GM19372 (cell line): Measurements from ENCODE around the gene MCEMP1.

Experiments used
- ATAC-seq: cut with Tn5 transposase; IDR thresholded peaks from one replicate; pipeline ENCODE4 v1.9.1; 2021; ENCODE audit warnings: mild to moderate bottlenecking, low read depth, moderate library complexity; ENCODE audit not compliant: unreplicated experiment

The MCEMP1 gene

DNA sequence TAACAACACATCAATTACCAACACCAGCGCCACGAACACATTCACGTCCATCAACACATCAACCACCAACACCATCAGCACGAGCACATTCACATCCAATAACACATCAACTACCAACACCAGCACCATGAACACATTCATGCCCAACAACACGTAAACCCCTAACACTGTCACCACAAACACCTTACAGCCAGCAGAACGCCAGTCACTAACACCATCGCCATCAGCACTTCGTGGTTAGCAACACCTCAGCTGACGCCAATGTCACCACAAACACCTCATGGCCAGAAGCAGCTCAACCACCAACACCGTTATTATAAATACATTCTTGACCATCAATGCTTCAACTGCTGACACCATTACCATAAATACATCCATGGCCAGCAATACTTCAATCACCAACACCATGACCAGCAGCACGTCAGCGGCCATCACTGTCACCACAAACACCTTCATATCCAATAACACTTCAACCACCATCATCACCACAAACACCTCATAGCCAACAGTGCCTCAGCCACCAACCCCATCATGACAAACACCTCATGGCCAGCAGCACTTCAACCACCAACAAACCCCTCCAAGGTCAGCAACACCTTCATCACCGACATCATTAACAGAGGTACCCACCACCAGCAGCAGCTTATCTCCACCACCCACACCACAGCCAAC lies 15.7 kb downstream of the MCEMP1 start:
- no peak for ATAC-seq

DNA sequence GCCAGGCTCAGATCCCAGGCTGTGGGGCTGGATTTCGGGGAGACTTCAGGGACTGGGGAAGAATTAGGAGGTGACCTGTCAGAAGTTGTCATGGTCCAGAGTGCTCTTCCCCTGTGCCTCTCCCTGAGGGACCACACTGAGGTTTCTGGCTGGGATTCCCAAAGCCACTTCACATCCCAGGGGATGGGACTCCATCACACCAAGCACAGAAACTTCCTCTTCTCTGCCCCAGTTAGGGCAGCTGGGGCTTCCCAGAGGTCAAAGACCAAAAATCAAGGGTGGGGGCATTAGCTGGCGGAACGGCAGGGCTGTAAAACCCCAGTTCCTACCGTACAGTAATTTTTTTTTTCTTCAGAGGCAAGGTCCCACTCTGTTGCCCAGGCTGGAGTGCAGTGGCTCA lies 17.6 kb downstream of the MCEMP1 start:
- no peak for ATAC-seq

DNA sequence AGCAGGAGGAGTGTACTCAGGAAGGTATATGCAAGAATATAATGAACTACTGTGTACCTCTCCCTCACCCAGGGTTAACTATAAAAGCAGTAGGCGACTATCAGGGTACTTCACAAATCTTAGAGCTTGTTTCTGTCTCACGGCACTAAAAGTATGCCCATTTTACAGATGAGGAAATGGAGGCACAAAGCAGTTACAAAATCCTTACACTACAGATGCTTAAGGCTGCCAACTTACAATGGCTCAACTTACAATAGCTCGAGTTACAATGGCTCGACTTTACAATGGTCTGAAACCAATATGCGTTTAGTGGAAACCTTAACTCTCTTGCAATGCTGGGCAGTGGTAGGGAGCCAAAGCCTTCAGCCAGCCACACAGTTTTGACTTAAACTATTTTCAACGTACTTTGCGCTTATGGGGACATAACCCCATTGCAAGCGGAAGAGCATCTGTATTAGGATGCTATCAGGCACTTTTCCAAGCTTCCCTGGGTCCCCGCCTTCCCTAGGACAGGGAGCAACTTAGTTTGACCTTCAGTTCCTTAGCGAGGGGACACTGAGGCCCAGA lies 20.9 kb downstream of the MCEMP1 start:
- ATAC-seq, result no peak

DNA sequence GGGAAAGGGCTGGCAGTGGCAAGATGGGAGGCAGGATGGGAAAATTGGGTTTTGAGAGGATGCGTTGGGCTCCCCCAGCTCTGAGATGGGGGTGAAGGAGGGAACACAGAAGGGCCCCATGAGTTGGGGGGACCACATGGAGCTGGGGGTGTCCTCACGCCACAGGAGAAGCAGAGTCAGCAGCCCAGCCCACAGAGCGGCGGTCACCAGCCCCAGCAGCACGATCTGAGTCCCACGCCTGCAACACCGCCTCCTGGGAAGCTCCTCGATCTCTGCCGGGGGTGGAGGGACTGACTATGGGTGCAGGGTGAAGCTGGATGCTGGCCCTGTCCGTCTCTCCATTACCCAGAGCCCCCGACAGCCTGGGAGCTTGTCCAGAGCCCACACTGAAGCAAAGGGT lies 21.7 kb downstream of the MCEMP1 start:
- no peak for ATAC-seq

DNA sequence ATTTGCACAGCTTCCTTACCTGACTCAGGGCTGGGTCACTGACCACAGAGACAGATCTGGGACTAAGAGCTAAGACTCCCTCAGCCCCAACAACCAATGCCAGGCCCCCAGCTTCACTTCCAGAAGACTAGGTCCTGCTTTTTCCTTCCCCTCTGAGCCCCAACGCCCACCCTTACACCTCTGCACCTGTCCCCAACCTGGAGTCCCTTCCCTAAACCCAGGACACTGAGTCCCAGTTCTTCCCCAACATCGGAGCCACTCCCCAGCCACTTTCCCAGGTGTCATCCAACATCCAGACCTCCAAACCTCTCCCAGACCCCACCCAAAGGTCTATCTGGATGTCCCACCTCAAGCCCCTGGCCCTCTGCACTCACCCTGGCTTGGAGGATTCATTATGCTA lies 22.1 kb downstream of the MCEMP1 start:
- ATAC-seq, result no peak

DNA sequence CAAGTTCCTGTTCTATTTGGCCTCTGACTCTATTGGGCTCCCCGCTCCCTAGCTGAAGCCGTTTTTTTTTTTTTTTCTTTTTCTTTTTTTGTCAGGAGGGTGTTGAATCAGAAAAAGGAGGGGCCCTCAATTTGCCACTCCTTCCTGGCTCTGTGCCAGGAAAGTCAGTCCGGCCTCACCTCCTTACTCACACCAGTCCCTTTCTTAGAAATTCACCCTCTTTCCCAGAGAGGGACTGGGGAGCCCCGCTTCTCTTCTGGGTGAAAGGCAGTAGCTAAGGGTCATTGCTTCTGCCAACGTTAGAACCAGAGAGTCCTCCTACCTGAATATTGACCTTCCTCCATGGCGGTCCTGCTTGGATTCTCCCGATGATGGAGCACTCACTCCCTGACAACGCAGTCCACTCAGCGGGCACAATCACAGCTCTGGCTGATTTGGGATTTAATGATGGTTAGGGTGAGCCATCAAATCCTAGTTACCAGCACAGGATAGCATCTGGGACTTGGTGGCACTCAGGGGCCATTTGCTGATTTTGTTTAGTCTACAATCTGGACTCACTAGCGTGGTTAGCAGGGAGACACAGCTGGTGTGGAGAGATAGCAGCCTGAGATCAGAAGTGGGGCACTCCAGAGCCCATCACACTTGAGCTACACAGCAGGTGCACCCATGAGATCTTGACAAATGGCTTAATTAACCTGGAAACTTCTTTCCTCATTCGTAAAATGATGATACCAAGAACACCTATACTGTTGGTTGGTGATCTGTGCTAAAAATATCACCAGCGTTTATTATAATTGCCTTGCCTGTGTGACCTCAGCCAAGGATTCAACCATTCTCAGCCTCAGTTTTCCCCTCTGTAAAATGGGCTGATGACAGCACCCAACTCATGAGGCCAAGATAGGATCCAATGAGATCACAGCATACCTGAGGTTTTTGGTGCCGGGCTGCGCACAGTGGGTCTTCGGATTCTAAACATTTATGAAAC lies 22.8 kb downstream of the MCEMP1 start:
- no peak for ATAC-seq

DNA sequence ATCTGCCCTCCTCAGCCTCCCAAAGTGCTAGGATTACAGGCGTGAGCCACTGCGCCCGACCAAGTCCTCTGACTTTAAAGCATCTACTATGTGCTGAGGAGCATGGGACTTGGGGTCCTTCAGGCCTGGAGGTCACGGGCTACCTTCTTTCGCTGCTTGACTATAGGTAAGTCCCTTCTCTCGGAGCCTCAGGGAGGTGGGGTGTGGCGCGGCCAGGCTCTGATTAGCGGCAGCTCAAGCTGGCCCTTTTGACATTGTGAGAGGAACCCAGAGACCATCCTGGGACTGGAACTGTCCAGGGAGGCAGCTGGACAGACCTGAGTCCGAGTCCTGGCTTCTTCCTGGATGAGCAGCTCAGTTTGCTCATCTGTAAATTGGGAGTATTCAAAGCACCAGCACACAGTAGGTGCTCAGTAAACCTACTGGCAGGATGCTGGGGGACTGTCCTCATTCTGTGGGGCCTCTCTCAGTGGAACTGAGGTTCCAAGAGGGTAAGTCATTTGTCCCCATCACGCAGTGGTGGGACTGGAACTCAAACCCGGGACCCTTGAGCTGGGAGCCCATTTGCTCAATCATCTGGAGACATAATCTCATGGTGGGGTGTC lies 24.3 kb downstream of the MCEMP1 start:
- no peak for ATAC-seq

DNA sequence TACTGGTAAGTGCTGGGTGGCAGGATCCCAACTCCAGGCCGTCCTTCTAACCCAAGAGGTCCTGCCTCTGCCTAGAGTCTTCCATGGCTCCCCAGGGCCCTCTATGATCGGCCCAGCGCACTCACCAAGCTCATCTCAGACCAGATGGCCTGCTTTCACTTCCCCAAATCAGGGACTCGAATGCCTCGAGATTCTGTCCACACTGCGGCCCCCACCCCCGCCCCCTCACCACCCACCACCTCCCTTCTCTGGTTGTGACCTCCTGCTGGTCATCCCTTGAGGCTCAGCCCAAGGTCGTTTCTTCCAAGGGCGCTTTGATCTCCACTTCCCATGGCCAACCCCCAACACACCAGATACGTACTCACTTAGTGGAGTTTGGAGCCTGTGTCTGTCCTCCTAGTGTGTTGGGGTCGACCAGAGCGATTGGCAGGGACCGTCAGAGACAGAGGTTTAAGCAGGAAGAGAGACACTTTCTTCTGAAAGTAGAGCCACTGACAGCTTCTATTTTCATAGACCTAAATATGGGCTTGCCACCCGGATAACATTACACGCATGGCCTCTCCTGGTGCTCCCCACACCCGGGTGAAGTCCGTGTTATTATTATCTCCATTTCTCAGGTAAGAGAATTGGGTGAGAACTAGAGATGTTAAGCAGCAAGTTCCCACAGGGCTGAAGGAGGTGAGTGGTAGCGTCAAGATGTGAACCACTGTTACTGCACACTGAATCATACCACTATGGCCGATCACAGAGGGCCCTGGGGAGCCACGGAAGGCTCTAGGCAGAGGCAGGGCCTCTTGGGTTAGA lies 25.0 kb downstream of the MCEMP1 start, which contains the start of gene FCER2:
FCER2 (minus strand) TSS at position 478 of the 804 bp plus-strand sequence. CDS start 2,371 bp downstream, outside the sequence.
- ATAC-seq, result peak; percentile 53

DNA sequence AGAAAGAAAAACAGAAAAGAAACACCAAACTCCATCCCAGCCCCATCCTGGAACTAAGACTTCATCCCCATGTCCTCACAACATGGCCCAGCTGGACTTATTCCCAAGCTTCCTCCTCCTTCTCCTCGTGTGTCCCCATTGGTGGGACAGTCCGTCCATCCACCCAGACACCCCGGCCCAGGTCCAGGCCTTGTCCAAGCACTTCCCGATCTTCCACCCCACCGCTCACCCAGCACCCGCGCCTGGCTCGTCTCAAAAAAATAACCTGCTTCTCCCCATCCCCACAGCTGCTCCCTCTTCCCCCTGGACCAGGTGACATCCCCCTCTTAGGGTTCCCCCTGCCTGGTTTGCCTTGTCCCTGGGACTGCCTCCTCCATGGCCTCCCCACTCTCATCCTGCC lies 26.4 kb downstream of the MCEMP1 start:
- ATAC-seq, result no peak

DNA sequence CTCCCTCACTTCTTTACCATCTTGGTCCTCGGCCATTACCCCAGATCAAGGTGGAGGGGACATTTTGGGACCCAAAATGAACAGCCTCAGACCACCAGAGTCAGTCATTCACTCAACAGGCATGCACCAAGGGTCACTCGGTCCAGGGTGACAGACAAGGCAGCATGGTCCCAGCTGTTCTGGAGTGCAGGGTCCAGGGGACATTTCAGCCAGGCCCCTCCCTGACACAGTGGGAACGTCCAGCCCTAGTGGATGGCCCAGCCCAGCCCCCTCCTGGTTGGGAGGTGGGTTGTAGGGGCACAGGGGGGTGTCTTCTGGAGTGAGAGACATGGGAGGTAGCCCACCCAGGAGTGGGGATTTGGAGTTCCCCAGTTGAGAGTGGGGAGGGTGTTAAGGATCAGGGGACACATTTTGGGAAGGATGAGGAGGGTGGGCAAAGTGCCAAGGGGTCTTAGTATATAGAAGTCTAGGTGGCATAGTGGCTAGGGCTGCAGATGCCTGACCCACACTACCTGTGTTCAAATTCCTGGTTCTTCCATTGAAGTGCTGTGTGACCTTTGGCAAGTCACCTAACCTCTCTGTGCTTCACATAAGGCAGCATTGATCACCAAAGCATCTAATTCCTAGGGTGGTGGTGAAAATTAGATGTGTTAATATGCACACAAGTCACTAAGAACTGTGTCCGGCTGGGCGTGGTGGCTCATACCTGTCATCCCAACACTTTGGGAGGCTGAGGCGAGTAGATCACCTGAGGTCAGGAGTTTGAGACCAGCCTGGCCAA lies 27.6 kb downstream of the MCEMP1 start:
- no peak for ATAC-seq

DNA sequence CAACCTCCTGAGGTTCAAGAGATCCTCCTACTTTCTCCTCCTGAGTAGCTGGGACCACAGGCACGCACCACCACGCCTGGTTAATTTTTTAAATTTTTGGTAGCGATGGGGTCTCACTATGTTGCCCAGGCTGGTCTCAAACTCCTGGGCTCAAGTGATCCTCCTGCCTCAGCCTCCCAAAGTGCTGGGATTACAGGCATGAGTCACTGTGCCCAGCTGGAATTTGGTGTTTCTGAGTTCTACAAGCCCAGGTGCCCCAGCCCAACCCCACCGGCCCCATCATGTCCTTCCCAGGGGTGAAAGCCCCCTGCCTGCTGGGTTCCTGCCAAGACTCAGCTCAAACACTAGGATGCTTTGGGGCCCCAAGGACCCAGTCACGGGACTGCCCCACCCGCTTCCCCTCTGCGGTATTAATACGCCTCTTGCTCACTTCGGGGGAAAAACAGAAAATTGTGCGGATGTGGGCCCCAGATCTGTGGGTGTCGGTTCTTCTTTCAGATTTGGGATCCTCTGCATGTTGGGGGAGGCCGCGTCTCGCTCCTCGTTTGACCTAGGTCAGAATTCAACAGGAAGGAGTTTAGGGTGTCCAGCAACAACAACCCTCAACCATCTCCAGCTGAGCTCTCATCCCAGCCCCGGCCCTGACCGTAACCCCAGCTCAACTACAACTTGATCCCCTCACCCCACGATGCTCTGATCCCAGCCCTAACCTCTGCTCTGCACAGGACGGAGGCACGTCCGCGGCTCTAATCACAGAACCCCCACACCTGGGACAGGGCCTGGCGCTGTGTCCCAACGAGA lies 28.7 kb downstream of the MCEMP1 start:
- no peak for ATAC-seq

DNA sequence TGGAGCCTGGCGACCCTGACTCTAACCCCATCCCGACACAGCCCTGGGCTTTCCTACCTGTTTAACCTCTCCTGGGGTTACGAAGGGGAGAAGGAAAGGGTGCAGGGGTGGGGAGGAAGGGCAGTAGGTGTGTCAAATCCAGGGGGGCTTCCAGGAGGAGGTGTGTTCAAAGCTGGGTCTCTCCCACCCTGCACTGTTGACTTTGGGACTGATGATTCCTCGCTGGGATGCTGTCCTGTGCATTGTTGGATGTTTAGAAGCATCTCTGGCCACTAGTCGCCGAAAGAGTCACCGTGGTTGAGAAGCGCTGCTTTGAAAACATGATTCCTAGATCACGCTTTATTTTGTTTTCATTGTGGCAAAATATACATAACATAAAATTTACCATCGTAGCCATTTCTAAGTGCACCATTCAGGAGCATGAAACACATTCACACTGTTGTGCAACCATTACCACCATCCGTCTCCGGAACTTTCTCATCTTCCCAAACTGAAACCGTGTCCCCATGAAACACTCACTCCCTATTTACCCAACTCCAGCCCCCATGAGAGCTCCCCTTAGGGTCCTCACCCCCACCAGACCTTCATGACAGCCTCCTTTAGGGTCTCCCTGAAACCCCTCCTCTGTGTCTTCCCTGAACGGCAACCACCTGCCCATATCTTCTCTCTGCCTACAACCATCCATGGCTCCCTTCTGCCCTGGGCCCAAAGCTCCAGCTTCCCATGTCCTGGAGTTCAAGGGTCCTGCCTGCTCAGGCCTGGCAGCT lies 29.5 kb downstream of the MCEMP1 start:
- no peak for ATAC-seq

DNA sequence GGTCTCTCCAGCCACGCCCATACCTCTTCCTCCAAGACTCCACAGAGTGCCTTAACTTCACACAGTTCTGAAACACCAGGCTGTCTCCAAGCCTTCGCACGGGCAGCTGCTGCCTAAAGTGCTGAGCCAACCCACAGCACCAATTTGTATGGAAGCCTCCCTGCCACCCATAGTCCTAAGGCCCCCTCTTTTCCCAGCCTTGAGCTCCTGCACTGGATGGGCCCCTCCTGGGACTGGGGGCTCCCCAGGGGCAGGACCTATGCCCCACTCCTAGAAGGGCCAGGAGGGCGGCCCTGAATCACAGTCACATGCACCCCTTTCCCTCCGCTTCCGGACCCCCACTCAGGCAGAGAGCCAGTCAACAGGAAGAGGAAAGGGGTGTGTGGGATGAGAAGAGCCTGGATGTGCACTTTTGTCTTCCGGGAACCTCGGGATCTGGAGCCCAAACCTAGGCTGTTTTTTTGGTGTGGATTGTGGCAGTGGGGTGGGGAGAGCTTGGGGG lies 30.1 kb downstream of the MCEMP1 start:
- ATAC-seq, result no peak

DNA sequence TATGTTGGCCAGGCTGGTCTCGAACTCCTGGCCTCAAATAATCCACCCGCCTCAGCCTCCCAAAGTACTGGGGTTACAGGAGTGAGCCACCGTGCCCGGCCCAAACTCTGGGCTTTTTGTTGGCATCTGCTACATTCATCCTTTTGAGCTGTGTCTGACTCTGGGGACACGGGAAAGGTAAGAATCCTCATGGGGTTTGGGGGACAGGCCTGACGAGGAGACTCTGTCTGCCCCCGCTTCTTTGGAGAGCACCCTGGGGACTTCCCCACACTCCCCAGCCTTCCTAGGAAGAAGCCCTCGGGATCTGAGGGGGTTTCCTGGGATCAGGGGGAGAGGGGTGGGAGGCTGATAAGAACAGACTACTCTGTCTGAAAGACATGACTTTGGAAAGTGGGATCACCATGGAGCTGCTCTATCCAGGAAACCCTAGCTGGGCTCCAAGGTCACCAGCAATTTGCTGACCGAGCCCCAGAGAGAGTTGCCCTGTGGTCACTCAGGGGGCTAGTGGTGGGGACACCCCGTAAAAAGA lies 33.1 kb downstream of the MCEMP1 start:
- no peak for ATAC-seq

DNA sequence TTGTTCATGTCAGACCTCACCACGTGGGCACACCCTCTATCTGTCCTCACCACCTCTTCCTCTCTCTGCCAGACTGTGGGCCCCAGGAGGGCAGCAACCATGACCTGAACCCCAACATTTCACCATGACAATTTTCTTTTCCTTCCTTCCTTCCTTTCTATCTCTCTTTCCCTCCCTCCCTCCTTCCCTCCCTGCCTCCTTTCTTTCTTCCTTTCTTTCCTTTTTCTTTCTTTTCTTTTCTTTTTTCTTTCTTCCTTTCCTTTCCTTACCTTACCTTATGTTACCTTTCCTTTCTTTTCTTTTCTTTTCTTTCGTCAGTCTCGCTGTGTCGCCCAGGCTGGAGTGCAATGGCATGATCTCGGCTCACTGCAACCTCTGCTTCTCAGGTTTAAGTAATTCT lies 33.7 kb downstream of the MCEMP1 start:
- no peak for ATAC-seq

DNA sequence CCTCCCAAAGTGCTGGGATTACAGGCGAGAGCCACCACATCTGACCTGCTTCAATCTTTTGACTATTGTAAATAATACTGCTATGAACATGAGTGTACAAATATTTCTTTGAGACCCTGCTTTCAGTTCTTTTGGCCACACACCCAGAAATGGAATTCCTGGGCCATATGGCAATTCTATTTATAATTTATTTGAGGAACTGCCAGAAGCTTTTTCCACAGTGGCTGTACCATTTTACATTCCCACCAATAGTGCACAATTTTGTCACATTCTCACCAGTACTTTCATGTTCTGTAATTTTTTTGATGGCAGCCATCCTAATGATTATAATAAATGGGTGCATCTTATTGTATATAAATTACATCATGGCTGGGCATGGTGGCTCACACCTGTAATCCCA lies 38.8 kb downstream of the MCEMP1 start:
- ATAC-seq, result no peak

DNA sequence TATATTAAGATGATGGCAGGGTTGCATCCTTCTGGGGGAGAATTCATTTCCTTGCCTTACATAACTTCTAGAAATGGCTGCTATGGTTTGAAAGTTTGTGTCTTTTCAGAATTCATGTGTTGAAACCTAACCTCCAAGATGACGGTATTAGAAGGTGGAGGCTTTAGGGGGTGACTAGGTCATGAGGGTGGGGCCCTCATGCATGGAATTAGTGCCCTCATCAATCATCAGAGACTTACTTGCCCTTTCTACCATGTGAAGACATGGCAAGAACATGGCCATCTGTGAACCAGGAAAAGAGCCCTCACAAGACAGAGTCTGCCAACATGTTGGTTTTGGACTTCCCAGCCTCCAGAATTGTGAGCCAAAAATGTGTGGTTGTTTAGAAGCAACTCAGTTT lies 39.9 kb downstream of the MCEMP1 start:
- ATAC-seq, result no peak
